COR-L47 (cell line): ENCODE results near the gene PPA1.
"Not testable (repeated sequence)": the region's sequence is repeated elsewhere in the genome, so short reads cannot be mapped to it uniquely, and the experiment has no call there.

Experiments used
- DNase-seq: peaks from one replicate; lab custom pipeline; 2025; lab: John Stamatoyannopoulos, UW

Gene PPA1

DNA sequence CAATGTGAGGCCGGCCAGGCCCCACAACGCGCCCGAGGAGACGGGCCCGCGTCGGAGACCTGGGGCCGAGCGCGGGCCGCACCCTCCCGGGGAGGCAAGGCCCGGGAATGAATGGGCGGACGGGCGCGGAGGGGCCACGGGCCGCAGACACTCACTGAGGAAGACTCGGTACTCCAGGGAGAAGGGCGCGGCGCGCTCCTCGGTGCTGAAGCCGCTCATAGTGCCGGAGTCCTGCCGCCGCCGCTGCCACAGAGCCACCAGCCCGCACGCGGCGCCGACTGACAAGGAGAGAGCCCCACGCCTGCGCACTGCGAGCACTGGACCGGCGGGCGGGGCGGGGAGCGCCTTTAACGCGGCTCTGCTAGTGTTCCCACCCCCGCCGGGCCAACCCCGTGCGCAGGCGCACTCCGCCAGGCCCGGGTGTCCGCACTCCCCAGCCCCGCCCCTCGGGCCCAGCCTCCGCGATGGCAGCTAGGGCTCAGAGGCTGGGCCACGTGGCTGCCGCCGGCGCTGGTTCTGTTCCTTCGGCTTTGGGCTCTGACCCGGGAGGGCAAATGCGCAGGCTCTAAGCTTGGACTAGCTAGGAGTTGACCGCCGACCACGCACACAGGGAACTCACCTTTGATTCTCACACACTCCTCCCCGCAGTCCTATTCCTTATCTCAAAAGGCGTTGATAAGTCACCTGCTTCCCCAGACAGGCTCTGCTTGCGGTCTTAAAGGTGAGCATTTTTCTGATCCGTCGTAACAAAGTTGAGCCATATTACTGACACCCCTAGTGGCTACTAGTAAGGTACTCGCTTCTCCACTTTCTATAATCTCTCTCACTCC lies at the start of gene PPA1:
TSS of gene PPA1 (minus strand) at position 321 of the 830 bp plus-strand sequence. CDS start at position 219, 102 bp downstream.
- DNase-seq, result peak; percentile 83

DNA sequence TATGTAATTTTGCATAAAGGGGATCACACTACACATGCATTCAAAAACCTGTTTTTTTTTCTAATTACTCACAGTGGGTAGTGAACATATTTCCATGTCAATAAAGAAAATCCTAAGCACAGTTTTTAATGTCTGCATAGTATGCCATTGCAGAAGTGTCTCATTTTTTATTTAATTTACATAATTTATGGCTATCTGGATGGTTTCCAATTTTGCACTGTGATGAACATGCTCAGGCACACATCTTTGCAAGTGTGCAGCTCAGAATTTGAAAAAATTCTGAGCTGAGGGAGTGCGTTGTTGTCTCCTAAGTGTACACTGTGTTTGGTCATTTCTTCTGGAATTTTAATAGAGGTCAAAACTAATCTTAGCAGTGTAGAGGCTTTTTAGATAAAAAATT lies 48.4 kb upstream of the PPA1 start:
- no peak for DNase-seq

DNA sequence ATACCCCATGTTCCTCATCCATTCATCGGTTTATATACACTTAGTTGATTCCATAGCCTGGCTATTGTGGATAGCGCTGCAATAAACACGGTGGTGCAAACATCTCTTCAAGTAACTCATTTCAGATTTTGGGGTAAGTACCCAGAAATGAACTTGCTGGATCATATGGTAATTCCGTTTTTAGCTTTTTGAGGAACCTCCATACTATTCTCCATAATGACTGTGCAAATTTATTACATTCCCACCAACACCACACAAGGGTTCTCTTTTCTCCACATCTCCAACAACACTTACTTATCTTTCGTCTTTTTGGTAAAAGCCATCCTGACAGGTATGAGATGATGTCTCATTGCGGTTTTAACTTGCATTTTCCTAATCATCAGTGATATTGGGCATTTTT lies 46.9 kb upstream of the PPA1 start:
- no peak for DNase-seq

DNA sequence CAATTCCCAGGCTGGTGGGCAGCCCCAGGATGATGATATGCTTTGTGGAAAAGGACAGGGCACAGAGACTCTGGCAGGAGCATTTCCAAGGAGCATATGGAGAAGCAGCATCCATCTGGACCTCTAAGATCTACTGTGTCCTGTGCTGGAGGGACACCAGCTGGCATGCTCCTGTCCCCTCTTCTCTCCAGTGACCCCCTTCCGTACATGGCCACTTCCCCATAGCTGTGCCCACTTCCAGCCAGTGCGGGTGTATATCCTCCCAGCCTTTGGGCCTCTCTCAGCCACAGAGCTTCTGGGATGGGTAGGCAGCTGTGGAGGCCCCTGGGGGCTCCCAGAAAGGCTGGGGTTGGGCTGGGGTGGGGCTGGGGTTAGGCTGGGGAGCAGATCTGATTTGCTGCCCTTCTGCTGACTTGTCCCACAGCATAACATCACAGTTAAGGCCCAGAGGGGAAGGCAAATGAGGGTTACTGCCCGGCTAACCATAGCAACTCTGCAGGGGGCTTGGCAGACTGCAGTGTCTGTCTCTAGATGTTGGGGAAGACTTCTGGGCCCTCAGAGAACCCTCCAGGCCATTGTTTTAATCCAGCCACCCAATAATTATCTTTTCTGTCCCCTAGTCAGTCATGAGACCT lies 44.3 kb upstream of the PPA1 start:
- DNase-seq, result no peak

DNA sequence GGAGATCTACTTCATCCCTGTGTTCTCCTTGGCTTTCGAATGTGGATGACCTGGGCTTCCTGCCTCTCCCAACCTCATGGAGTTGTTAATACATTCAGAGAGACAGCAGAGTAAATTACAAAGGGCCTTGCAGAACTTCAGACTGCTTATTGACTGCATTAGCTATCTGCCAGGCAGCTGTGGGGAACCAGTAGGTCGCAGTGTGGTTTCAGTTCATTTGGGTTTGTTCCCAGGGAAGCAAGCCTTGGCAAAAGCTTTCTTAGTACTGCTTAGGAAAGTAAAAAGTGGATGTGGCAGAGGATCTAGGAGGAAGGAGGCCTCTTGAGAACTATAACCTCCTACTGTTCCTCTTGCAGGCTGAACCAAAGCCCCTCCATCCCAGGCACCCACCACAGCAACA lies 41.4 kb upstream of the PPA1 start:
- DNase-seq, result no peak

DNA sequence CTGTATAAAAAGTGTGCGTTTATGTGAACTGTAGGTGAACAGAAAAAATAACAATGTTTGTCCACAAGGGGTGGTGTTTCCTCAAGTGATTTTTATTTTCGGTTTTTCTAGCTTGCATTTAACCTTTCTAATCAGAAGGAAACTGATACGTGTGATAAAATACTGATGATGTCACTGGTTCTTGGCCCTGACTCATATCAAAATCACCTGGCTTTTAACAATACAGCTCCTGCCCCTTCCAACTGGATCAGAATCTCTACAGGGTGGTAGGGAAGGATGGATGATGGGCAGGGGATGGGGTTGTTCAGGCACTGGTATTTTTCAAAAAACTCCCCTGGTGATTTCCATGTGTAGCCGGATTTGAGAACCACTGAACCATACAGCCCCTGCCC lies 39.7 kb upstream of the PPA1 start:
- DNase-seq, result no peak

DNA sequence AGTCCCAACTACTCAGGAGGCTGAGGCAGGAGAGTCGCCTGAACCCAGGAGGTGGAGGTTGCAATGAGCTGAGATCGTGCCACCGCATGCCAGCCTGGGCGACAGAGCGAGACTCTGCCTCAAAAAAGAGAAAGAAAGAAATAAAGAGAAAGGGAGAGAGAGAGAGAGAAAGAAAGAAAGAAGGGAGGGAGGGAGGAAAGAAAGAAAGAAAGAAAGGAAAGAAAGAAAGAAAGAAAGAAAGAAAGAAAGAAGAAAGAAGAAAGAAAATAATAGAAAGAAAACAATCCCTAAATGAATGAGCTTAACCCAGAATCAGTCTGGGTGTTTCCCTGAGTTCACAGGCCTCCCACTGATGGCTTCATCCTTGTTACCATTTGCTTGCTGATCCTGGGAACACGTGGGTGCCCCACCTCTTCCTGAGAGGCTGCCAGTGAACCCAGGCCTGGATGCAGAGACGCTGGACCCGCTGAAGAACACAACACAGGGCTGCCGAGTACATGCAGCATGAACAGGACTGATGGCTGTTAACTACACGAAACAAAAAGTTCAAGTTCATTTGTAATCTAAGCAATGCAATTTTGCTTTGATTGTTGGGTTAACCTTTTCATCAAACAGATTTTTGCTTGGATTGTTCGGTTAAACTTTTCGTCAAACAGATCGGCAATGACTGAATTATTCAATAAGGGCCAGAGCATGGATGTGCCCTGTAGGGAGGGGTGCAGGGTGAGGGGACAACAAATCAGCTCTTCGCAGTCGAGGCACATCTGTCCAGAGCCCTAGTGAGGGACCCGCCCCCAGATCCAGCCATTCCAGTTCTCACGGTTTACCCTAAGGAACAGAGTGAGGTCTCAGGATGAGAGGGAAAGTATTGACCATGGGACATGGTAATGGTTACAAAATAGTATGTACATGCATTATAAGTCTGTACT lies 39.0 kb upstream of the PPA1 start:
- no peak for DNase-seq

DNA sequence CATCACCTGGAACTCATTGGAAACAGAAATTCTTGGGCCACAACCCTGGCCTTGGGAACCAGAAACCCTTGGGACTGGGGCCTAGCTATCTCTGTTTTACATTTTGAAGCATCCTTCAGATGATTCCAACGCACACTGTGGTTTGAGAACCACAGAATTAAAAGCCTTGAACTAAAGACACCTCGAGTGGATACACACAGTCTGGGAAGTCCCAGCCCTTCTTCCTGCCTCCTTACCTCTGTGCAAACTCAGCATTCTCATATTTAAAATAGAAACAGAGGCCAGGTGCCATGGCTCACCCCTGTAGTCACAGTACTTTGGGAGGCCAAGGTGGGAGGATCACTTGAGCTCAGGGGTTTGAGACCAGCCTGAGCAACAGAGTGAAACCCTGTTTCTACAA lies 37.7 kb upstream of the PPA1 start:
- DNase-seq, result no peak

DNA sequence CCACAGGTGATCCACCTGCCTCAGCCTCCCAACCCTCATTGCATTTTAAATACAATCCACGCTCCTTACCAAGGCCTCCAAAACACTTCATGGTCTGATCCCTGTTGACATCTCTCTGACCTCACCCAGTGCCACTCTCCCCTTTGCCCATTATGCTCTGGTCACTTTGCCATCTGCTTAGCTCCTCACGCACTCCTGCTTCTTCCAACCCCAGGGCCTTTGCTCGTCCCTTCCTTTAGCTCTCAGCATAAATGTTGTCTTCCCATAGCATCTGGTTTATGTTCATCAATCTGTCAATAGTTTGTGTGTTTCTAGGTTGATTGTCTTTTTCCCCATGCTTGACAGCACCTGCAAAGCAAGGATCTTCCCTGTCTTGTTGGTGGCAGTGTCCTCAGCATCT lies 36.5 kb upstream of the PPA1 start:
- DNase-seq, result no peak

DNA sequence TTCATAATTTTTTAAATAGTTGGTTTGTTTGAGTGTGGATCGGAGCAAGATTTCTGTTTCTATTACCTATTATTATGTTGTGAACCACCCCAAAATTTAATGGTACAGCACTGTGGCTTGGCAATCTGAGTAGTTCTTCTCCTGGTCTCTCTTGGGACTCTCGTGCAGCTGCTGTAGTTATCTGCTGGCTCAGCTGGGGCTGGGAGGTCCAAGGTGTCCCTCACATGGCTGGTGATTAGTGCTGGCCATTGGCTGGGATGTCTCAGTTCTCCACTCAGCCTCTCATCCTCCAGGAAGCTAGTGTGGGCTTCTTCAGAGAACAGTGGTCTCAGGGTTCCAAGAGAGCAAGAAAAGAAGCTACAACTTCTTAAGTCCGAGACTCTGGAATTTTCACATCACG lies 35.1 kb upstream of the PPA1 start:
- DNase-seq, result no peak

DNA sequence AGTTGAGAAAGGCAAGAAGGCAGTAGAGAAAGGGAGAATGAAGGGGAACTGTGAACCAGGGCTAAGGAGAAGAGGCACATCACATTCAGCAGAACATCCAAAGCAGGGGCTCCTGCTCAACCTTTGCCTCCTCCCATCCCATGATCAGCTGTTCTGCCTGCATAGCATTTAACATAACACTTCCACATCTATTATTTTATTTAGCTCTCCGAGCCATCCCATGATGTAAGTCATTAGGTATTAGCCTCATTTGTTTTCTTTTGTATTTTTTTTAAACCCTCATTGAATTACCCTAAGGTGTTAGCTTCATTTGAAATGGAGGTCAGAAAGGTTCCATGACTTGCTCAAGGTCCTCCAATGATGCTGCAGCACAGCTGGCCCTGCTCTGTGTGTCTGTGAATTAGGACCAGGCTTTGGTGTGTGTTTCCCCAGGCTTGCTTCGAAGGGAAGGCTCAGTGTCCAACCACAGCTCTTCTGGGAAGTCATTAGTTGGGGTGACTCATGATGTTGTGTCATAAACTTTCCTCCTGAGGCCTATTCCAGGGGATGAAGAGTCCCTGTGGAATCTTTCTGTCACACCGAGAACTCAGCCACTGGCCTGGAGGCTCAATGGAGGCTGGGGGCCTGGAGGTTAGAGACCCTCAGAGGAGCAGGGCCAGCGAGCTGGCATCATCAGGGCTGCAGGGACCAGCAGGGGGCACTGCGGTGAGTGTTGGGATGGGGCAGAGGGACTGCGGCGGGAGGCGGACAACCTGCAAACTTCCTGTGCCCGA lies 34.1 kb upstream of the PPA1 start:
- no peak for DNase-seq

DNA sequence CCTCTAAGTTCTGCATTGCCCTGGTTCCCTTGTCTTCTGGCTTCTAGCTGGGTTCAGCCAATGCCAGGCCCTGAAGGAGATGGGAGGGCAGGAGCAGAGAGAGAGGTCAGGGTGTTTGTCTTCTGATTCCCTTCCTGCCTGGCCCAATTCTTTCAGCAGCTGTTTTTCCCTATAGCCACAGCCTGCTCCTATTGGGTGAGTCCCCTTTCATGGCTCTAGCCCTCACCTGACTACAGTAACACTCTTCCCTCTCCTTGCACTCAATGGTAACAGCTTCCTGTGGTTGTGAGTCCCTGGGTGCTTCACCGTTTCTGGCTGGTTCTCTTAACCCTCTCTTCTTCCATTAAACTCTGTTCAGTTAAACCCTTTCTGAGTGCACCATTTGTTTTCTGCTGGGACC lies 33.5 kb upstream of the PPA1 start:
- no peak for DNase-seq

DNA sequence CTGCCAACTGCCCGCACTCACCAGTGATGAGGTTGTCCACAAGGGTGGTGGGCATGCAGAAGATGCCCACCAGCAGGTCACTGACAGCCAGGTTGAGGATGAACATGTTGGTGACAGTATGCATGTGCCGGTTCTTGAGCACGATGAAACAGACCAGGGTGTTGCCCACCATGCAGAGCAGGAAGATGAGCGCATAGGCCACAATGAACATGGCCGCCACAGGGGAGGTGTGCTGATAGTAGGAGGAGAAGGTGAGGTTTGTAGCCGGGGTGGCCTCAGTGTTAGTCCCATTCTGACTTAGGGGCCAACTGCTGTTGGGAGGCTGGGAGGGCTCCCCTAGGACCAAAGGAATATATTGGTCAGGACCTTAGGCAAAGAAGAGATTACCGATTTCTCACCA lies 32.8 kb upstream of the PPA1 start:
- no peak for DNase-seq

DNA sequence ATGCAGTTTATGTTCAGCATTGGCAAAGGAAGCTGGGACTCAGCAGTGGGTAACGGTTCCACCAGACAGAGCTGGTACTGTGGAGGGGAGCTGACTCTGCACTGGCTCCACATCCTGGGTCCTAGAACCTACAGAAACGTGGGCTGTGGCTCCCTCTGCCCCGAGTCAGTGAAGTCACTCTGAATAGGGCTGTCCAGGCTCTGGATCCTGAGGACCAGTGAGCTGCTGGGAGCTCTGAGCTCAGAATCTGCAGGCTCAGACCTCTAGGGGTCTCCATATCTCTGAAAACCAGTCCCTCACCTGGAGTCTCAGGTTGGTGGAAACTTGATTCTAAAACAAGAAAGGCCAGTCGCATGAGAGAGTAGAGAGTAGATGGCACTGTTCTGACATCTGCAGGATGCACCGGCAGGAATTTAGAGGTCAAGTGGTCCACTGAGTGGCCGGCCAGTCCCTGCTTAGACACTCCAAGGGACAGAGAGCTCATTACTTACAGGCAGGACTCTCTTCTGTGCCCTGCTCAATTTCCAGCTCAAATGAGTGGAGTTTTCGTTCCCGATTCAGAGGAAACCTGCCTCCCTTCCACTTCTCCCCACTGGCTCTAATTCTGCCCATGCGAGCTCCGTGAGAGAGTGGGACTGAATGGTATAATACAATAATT lies 31.9 kb upstream of the PPA1 start:
- DNase-seq, result peak; percentile 31

DNA sequence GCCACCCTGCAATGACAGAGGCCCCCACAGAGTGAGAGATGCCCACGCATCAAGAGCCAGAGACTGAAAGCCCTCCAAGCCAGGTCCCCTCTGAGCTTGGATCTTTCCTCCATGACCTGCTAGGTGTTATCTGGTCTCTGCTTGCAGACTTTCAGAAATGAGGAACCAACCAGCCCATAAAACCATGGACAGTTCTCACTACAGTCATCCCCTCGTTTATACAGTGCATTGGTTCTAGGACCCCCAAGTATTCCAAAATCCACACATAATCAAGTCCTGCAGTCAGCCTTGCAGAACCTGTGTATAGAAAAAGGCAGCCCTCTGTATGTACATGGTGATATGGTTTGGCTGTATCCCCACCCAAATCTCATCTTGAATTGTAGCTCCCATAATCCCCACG lies 27.5 kb upstream of the PPA1 start:
- no peak for DNase-seq

DNA sequence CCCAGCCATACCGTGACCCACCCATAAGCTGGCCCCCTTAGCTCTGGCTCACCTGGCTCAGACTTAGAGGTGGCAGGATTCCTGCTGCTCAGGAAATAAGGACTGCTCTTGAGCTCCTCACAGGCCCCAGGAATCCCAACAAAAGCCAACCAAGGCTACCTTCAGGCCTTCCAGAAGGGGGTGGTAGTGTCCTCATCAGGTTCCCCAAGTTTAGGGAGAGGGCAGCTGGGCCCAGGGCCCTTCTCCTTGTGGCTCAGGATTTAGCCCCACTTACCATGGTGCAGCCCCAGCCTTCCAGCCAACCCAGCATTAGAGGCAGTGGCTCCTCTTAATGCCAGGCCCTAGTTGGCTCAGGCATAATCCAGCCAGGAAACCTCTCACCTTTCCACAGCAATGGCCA lies 27.0 kb upstream of the PPA1 start:
- no peak for DNase-seq

DNA sequence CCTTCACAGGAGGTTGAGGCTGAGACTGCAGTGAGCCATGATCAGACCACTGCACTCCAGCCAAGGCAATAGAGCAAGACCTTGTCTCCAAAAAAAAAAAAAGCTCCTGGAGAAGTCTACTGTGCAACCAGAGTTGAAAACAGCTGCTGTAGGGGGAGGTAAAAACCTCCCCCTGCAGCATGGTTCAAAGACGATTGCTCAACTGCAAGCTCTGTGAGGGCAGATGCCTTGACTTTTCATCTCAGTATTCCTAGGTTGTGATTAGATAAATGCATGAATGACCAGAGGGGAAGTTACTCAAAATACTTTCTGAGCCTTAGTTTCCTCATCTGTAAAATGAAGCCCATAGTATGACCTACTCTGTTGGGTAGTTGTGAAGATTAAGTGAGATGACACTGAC lies 25.0 kb upstream of the PPA1 start:
- DNase-seq, result no peak

DNA sequence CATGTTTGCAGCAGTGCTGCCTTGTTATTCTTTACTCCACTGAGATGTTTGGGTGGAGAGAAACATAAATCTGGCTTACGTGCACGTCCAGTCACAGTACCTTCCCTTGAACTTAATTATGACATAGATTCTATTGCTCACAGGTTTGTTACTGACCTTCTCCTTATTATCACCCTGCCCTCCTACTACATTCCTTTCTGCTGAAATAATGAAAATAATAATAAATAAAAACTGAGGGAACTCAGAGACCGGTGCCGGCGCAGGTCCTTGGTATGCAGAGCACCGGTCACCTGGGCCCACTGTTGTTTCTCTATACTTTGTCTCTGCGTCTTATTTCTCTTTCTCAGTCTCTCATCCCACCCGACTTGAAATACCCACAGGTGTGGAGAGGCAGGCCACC lies 24.6 kb upstream of the PPA1 start:
- not testable (repeated sequence) for DNase-seq

DNA sequence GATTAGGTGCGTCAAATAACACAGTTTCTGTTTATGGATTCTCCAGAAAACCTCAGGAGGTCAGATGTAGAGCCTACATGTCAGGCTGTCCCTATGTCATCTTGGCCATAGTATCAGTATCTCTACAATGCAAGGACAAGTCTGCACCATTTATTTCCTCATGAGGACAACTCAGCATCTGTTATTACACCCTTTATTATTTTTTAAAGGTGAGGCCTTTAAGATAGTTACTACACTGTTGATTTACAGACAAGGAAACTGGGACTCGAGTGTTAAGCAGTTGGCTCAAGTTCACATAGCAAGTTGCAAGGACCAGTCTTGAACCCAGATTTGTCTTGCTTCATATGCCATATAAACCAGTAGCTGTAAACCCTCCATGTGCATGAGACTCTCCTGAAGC lies 23.2 kb upstream of the PPA1 start:
- no peak for DNase-seq

DNA sequence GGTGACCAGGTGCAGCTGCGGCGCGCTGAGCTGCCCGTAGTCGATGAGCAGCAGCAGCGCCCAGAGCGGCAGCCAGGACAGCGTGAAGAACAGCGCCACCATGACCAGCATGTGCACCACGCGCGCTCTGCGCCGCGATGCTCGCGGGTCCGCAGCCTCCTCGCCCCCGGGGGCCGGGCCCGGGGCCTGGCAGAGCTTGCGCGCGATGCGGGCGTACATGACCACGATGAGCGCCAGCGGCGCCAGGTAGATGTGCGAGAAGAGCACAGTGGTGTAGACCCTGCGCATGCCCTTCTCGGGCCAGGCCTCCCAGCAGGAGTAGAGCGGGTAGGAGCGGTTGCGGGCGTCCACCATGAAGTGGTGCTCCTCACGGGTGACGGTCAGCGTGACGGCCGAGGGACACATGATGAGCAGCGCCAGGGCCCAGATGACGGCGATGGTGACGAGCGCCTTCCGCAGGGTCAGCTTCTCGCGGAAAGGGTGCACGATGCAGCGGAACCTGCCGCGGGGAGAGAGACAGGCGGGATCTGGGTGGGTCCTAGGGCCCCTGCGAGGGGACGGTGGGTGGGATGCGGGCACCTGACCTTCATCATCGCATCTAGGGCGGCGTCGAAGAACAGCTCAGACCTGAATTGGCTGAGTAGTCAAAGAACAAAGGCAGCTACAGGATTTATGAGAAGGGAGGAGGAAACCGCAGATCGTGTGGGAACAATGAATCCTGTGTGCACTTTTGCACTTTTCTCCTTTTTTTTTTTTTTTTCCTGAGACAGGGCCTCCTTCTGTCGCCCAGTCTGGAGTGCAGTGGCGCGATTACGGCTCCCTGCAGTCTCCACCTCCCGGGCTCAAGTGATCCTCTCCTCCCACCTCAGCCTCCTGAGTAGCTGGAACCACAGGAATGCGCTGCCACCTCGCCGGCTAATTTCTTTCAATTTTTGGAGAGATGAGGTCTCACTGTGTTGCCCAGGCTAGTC lies 22.4 kb upstream of the PPA1 start:
- DNase-seq, result no peak
